Sigmoid colon (tissue), 4 donors: ENCODE measurements around the gene DPRX.

Experiments
- POLR2A ChIP-seq, 2 donors: fragments of 450-650 bp; IDR thresholded peaks; one replicate each; pipeline ENCODE4 v1.6.1; 2016; ENCODE audit warnings: antibody characterized with exemption in 2 of 2, mild to moderate bottlenecking in 2 of 2, moderate library complexity in 2 of 2
- POLR2AphosphoS5 ChIP-seq, 4 donors: sonication (generic); formaldehyde crosslinking; IDR thresholded peaks; one replicate each; pipeline ENCODE4 v1.6.1; 2017; ENCODE audit warnings: antibody characterized with exemption in 4 of 4
- TF ChIP-seq, protein P1 (sequence below), 4 experiments: fragments of 450-650 bp in 3 of 4; fragments of 200-600 bp in 1 of 4; IDR thresholded peaks; one replicate each; pipeline ENCODE4 v1.5.1; 2016 to 2019; ENCODE audit warnings: antibody characterized with exemption in 4 of 4, mild to moderate bottlenecking in 3 of 4, moderate library complexity in 2 of 4

DNA sequence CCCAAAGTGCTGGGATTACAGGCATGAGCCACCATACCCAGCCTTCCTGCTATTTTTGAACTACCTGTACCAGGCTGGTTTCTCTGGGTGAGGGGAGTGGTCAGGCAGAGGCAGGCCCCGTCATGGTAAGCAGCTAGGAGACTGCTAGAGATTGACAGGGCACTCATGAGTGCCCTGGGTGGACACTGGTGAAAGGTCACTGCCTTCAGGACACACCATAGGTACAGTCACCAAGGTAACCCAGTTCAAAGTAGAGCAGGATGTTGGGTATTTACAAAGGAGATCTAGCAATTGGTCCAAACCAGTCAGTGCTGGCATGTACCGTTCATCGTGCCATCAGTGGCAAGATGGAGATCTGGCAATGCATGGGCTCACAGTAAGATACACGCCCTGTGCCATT, 25.5 kb downstream of the DPRX start:
- TF ChIP-seq, protein P1, sequence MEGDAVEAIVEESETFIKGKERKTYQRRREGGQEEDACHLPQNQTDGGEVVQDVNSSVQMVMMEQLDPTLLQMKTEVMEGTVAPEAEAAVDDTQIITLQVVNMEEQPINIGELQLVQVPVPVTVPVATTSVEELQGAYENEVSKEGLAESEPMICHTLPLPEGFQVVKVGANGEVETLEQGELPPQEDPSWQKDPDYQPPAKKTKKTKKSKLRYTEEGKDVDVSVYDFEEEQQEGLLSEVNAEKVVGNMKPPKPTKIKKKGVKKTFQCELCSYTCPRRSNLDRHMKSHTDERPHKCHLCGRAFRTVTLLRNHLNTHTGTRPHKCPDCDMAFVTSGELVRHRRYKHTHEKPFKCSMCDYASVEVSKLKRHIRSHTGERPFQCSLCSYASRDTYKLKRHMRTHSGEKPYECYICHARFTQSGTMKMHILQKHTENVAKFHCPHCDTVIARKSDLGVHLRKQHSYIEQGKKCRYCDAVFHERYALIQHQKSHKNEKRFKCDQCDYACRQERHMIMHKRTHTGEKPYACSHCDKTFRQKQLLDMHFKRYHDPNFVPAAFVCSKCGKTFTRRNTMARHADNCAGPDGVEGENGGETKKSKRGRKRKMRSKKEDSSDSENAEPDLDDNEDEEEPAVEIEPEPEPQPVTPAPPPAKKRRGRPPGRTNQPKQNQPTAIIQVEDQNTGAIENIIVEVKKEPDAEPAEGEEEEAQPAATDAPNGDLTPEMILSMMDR (IDR thresholded peaks at IDR 0.05): no peak
- no peak for TF ChIP-seq POLR2A (IDR thresholded peaks at IDR 0.05)
- no peak for TF ChIP-seq POLR2AphosphoS5 (IDR thresholded peaks at IDR 0.05)
